ELR (cell line): ENCODE measurements around the gene CCT3.
A peak's percentile ranks its signal among the peaks of the same experiment; 100 is the strongest.

Experiments used
- DNase-seq: peaks from one replicate; pipeline ENCODE4 v3.0.0-alpha.2; 2015; ENCODE audit warnings: low read depth

The CCT3 gene

GRCh38 chr1:156281281-156281680 lies 56.8 kb downstream of the CCT3 start:
- DNase-seq, result peak; percentile 62

- DNase-seq, result no peak
Measured at GRCh38 chr1:156279837-156280236, 58.3 kb downstream of the CCT3 start.

GRCh38 chr1:156276966-156277381 lies 61.1 kb downstream of the CCT3 start:
- no peak for DNase-seq

- no peak for DNase-seq
Measured at GRCh38 chr1:156276532-156276931, 61.6 kb downstream of the CCT3 start.

- DNase-seq, result no peak
Measured at GRCh38 chr1:156270314-156270713, 67.8 kb downstream of the CCT3 start.

GRCh38 chr1:156268336-156268735 lies 69.8 kb downstream of the CCT3 start:
- DNase-seq, result peak; percentile 69

- no peak for DNase-seq
Measured at GRCh38 chr1:156266051-156266450, 72.0 kb downstream of the CCT3 start.

GRCh38 chr1:156263288-156263655 lies 74.8 kb downstream of the CCT3 start:
- DNase-seq, result no peak

- peak; percentile 90 for DNase-seq
Measured at GRCh38 chr1:156262461-156263287, 75.4 kb downstream of the CCT3 start.

- DNase-seq, result no peak
Measured at GRCh38 chr1:156260896-156261295, 77.2 kb downstream of the CCT3 start.

GRCh38 chr1:156259805-156260204 lies 78.3 kb downstream of the CCT3 start:
- peak; percentile 38 for DNase-seq
